Eye (tissue), 1 donor: ENCODE data around the gene CXorf51B.
"Not testable (repeated sequence)": the region's sequence is repeated elsewhere in the genome, so short reads cannot be mapped to it uniquely, and the experiment has no call there.

ENCODE experiments used
- DNase-seq: peaks from one replicate; pipeline ENCODE4 v3.0.0-alpha.2; 2015

The CXorf51B gene

GRCh38 chrX:146809471-146809870, at the start of gene CXorf51B:
TSS of gene CXorf51B (plus strand) at chrX:146809771. CDS start at chrX:146809792, 21 bp downstream.
- DNase-seq, result not testable (repeated sequence)

- DNase-seq, result not testable (repeated sequence)
These were observed 5.1 kb downstream of the CXorf51B start, which contains the start of gene CXorf51A for GRCh38 chrX:146814644-146815043. TSS of gene CXorf51A (minus strand) at chrX:146814744. CDS start at chrX:146814723, 21 bp downstream.

GRCh38 chrX:146831994-146832393, 22.4 kb downstream of the CXorf51B start:
- DNase-seq, result no peak

- DNase-seq, result no peak
These were observed 44.7 kb downstream of the CXorf51B start for GRCh38 chrX:146854281-146854680.
